GM12892 (cell line): ENCODE data around the gene RAB27A.

Source experiments
- POLR2A ChIP-seq: IDR thresholded peaks from 2 replicates; pipeline ENCODE4 v1.6.1; 2011; ENCODE audit warnings: low read depth, low read length, control low read depth
- POLR2AphosphoS5 ChIP-seq: IDR thresholded peaks from 2 replicates; pipeline ENCODE4 v1.6.1; 2011; ENCODE audit warnings: low read depth, low read length, control low read depth

DNA sequence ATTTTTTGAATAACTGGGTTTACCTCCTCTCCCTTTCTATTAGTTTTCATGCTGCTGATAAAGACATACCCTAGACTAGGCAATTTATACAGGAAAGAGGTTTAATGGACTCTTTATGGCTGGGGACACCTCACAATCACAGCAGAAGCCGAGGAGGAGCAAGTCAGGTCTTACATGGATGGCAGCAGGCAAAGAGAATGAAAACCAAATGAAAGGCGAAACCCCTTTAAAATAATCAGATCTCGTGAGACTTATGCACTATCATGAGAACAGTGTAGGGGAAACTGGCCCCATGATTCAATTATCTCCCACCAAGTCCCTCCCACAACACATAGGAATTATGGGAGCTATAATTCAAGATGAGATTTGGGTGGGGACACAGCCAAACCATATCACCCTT, 90.9 kb downstream of the RAB27A start:
- TF ChIP-seq POLR2A (no peak), POLR2AphosphoS5 (no peak)
